OCI-LY7 (cell line): ENCODE measurements around the gene ACSL6.

Experiments
- EZH2phosphoT487 ChIP-seq: fragments of 200-600 bp; sonication (generic); IDR thresholded peaks from 2 replicates; pipeline ENCODE4 v1.6.1; 2018; ENCODE audit warnings: low read depth, borderline replicate concordance, mild to moderate bottlenecking, mixed run types, antibody characterized with exemption, low read length, moderate library complexity, mixed read lengths
- TF ChIP-seq, protein P1 (sequence below): fragments of 200-600 bp; sonication (generic); conservative IDR thresholded peaks from 2 replicates; pipeline ENCODE4 v1.5.1; 2014; ENCODE audit warnings: mild to moderate bottlenecking, antibody characterized with exemption, low read length, moderate library complexity, mixed read lengths

DNA sequence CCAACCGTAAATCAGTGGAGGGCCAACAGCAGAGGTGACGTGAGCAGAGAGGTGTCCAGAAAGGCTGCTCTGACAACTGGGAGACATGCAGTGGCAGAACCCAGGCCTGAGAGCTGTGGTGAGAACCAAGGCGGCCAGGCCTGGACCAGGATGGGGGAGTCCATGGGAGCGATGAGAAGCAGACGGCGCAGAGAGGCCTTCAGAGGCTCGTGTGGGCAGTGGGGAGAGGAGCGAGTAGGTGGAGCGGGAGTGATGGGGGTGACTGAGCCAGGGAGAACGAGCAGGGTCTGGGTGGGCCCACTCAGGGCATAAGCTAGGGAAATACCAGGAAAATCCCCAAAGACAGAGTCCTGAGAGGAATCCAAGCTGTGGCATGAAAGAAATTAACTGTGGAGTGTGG is 41.1 kb upstream of the ACSL6 start:
- TF ChIP-seq, protein P1, sequence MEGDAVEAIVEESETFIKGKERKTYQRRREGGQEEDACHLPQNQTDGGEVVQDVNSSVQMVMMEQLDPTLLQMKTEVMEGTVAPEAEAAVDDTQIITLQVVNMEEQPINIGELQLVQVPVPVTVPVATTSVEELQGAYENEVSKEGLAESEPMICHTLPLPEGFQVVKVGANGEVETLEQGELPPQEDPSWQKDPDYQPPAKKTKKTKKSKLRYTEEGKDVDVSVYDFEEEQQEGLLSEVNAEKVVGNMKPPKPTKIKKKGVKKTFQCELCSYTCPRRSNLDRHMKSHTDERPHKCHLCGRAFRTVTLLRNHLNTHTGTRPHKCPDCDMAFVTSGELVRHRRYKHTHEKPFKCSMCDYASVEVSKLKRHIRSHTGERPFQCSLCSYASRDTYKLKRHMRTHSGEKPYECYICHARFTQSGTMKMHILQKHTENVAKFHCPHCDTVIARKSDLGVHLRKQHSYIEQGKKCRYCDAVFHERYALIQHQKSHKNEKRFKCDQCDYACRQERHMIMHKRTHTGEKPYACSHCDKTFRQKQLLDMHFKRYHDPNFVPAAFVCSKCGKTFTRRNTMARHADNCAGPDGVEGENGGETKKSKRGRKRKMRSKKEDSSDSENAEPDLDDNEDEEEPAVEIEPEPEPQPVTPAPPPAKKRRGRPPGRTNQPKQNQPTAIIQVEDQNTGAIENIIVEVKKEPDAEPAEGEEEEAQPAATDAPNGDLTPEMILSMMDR = no peak
- no peak for TF ChIP-seq EZH2phosphoT487
